COLO668 (cell line): ENCODE measurements around the gene TXNL4A.
"Not testable (repeated sequence)": the region's sequence is repeated elsewhere in the genome, so short reads cannot be mapped to it uniquely, and the experiment has no call there.

ENCODE experiments used
- DNase-seq: peaks from one replicate; lab custom pipeline; 2025; ENCODE audit not compliant: unreplicated experiment; lab: John Stamatoyannopoulos, UW

TXNL4A gene

DNA sequence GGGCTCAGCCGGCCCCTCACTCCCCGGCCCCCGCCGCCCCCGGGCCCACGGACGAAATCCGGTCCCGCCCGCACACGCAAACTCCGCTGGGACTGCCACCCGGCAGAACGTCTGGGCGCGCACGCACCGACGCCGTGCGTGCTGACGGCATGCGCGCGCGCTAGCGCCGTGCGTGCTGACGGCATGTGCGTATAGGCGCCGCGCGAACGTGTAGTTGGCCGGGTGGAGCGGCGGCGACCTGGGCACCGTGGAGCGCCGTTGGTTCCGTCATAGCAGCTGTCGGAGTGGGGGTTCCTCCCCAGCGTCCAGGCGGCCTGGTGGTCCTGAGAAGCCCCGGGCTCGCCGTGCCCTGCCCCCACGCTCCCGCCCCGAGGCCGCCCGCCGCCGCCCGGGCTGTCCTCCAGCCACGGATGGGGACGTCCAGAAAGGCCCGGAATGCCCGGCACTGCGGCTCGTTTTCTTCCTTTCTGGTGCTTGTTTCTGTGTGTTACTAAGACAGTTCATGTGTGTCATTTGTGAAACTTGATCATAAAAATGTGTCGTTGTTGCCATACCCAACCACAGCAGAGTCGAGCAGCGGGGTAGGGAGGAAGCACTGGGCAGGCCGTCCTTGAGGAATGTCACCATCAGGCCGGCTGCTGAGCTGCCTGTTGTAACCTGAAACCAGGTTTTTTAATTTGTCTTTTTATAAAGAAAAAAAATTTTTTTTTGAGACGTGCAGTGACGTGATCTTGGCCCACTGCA, at the start of gene TXNL4A:
TXNL4A (minus strand) TSS at position 113 of the 744 bp plus-strand sequence. CDS start 171 bp downstream, outside the sequence.
- peak; percentile 97 for DNase-seq

GRCh38 chr18:80037300-80037699, 48.9 kb upstream of the TXNL4A start:
- DNase-seq, result no peak

DNA sequence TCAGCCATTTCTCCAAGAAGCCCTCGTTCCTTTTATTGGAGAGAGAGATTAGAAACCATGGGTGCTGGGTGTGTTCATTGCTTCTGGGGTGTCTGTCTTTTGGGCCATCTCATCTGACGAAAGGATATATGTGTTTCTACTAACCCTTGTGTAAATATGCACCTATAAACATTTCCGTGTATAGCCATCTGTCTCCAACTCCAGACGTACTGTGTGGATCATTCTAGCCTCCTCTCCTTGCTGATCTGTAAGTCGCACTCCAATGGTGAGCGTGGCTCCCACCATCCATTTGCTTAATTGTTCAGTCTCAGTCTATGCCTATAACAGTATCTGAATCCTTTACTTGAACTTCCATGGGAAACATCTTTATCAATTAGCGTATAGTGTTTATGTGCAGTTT, 47.6 kb upstream of the TXNL4A start:
- no peak for DNase-seq

DNA sequence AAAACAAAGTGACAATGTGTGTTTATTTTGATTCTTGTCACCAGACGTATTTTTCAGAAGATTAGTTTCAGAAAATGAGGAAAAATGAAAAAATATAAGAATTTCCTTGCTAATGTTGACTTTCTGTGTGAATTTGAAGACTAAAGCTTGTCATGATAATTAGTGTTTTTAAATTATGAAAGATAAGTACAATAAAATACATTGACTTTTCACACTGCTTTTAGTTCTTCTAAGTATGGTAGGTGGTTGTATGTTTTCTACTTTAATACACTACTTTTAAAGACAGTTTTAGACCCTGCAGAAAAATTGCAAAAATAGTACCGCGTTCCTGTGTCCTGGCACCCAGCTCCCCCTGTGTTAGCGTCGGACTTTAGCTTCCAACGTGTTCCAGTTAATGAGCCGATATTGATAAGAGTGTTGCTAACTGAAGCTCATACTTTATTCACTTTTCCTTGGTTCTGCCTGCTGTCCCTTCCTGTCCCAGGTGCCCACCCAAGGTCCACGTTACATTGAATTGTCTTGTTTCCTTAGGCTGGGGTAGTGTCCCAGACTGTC, 46.6 kb upstream of the TXNL4A start:
- DNase-seq, result no peak

DNA sequence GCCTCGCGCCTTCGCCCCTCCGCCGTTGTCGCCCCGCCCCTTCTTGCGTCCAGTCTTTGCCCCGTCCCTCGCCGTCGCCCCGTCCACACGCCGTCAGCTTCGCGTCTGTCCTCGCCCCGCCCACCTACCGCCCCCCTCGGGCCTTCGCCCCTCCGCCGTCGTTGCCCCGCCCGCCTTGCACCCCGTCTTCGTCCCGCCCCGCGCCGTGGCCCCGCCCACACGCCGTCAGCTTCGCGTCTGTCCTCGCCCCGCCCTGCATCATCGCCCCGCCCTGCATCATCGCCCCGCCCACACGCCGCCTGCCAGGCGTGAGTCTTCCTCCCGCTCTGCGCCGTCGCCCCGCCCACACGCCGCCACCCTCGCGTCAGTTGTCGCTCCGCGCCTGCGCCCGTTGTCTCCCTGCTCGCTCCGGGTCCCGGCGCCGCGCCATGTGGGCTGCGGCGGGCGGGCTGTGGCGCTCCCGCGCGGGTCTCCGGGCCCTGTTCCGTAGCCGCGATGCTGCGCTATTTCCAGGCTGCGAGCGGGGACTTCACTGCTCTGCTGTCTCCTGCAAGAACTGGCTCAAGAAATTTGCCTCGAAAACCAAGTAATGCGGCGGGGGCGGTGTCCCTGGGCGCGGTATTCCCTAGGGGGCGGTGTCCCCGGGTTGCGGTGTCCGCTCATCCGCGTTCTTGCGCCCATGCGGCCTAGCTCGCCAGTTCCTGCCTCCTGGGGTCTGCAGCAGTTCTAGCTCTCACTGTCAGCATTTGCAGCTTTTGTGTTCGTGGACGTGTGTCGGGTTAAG, 45.9 kb upstream of the TXNL4A start, which contains the start of gene RBFA:
RBFA (plus strand) TSS at position 367 of the 784 bp plus-strand sequence; CDS start at position 429, 62 bp downstream.
- DNase-seq, result peak; percentile 100

- no peak for DNase-seq
Measured at GRCh38 chr18:80033181-80034067, 45.1 kb upstream of the TXNL4A start.

- no peak for DNase-seq
Measured at GRCh38 chr18:80029690-80030089, 41.3 kb upstream of the TXNL4A start.

DNA sequence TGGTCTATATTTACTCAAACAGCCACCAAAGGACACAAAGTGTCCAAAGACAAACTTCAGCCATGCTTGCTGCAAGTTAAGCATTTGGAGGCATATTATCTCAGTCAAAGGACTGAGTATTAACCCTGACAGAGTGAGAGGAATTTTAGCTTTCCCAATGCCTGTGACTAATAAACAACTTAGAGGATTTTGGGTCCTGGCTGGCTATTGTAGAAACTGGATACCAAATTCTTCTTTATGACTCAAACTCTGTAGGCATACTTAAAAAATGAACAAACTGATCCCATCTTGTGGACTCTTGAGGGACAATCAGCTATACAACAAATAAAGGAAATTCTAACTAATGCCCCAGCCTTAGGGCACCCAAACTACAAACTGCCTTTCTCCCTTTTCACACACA, 39.4 kb upstream of the TXNL4A start:
- not testable (repeated sequence) for DNase-seq

- DNase-seq, result no peak
Measured at GRCh38 chr18:80026363-80026762, 38.0 kb upstream of the TXNL4A start.

- DNase-seq, result peak; percentile 28
Measured at GRCh38 chr18:80023173-80023572, 34.8 kb upstream of the TXNL4A start.

DNA sequence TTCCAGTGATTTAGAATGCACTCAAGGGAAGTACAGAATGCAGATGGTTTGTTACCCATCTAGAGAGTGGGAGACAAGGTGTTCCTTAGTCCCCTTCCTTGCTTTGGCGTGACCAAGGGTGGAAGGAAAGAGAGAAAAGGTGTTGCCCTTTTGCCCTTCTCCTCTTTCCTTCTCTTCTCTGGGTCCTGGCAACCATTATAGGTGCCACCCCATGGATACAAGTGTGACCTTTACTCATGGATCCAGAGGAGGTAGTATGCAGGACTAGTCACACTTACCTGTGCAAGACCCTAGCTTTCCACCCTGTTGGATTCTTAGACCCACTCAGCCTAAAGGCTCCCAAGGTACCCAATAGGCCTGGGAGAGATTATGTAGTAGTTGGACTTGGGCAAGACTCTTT, 34.2 kb upstream of the TXNL4A start:
- DNase-seq, result no peak

GRCh38 chr18:80012714-80013113, 24.4 kb upstream of the TXNL4A start:
- no peak for DNase-seq

DNA sequence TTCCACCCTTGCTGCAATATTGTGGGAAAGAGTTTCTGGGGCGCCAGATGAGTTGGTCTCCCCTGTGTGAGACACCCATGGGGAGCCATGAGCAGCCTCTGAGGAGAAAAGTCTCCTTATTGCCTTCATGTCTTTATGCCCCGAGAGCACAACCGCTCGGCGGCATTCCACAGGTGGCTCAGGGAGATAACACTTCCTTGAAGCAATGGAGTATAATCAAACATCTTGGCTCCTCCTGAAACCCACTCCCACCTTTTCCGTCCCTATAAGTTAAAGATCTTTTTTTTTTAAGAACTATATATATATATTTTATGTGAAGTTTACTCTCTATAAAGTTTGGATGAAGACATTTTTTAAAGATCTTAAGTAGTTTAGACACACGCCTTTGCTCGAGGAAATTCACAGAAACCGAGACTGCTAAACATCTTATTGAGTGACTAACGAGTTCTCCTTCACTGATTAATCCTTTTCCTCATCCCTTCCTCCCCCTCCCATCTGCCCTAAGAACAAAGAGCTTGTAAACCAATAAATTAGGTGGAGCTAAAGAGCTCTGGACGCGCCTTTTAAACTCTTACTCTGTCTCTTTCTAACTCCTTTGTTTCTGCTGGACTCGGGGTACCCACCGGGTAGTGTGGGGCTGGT, 23.3 kb upstream of the TXNL4A start:
- DNase-seq, result not testable (repeated sequence)

DNA sequence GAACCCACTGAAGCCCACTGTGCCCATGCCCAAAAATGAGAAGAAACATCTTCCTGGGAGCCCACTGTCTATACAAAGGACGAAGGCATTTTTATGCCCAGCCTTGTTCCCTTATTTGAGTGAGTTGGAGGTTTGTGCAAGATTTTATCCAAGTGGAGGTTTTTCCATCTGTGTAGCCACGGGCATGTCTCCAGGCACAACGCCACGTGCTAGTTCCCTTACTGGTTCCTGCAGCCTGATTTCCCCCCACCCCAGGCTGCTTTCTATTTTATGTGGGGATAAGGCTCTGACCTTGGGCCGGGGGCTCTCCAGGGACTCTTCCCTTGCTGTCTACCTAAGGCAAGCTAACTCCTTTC, 22.2 kb upstream of the TXNL4A start:
- no peak for DNase-seq

DNA sequence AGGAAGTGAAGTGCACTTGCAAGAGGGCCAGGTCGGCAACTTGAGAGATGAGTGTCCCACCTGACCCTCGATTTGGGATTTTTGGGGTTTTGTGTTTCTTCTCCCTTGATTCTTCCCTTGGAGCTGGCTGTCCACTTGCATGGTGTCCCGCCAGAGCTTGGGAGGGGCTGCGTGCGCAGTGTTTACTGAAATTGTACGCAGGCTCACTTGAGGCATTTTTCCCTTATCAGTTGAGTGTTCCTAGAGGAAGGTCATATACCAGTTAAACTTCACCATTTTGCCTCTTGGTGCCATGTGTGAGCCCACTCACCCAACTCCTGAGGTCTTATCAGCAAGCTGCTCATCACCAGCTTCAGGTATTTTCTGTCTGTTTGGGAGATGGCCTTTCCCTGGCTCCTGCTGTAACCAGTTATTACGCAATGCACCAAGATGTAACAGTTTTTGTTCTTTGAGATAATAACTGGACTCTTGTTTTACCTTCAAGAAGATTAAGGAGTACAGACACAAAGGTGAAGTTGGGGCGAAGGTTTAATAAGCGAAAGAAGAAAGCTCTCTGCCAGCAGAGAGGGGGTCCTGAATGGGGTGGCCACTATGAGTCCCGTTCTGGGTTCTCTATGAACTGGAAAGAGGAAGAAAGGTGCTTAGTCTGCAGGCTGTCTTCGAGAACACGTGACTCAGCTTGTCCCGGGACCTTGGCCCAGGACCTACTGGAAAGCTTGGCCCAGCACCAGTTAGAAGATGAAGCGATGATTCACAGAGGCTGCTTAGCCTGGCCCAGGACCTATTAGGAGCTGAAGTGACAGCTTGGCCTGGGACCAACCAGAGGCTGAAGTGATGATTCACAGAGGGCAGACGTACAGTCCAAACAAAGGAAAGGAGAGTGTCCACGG, 21.5 kb upstream of the TXNL4A start:
- no peak for DNase-seq

DNA sequence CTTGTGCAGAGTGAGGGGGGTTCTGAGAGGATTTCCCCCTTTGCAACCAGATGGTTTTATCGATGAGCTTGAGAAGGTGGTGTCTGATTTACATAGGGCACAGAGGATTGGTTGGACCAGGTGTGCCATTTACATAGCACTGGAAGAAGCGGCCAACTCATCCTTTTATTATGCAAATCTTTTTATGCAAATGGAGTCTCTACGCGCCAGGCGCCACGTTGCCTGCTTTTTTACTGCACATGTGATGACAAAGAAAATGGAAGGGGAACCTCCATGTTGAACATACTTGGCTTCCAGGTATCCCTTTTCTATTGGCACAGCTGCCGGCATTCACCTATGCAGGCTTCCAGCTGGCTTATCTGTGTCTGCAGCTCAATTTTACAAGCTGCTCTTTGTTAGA, 18.4 kb upstream of the TXNL4A start:
- DNase-seq, result no peak

GRCh38 chr18:80004600-80005342, 16.4 kb upstream of the TXNL4A start:
- DNase-seq, result no peak

GRCh38 chr18:80002468-80002867, 14.1 kb upstream of the TXNL4A start:
- DNase-seq, result no peak

DNA sequence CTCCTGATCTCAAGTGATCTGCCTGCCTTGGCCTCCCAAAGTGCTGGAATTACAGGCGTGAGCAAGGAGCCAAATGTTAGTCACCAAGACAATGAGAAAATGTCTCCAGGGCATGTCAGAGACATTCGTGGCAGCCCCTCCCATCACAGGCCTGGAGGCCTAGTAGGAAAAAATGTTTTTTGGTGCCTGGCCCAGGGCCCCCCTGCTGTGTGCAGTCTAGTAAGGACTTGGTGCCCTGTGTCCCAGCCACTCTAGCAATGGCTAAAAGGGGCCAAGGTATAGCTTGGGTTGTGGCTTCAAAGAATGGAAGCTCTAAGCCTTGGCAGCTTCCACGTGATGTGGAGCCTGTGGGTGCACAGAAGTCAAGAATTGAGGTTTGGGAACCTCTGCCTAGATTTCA, 12.5 kb upstream of the TXNL4A start:
- no peak for DNase-seq
